H4 (cell line): Measurements from ENCODE around the gene MRNIP. TPM values are rescaled to one million over a fixed set of nuclear protein-coding genes. Genes with fewer than 3 reads are reported as not detected.
"Not testable (repeated sequence)": the region's sequence is repeated elsewhere in the genome, so short reads cannot be mapped to it uniquely, and the experiment has no call there.

Experiments used
- DNase-seq: peaks from one replicate; pipeline ENCODE4 v3.0.0-alpha.2; 2015; ENCODE audit warnings: low spot score
- total RNA-seq: library from RNA; depleted of rRNA; stranded (reverse); fragments of >200 nt; shearing (Covaris generic); gene quantifications from 2 replicates; pipeline ENCODE4 v1.2.3, GENCODE V29; 2014

MRNIP gene
- total RNA-seq, 1 experiment from 2014 or later = 3.8 TPM

GRCh38 chr5:179871533-179871932, 12.9 kb upstream of the MRNIP start:
- DNase-seq = not testable (repeated sequence)

- DNase-seq = no peak
Observed at GRCh38 chr5:179870952-179871351, 12.3 kb upstream of the MRNIP start.

- no peak for DNase-seq
Observed at GRCh38 chr5:179870403-179870903, 11.8 kb upstream of the MRNIP start.

DNA sequence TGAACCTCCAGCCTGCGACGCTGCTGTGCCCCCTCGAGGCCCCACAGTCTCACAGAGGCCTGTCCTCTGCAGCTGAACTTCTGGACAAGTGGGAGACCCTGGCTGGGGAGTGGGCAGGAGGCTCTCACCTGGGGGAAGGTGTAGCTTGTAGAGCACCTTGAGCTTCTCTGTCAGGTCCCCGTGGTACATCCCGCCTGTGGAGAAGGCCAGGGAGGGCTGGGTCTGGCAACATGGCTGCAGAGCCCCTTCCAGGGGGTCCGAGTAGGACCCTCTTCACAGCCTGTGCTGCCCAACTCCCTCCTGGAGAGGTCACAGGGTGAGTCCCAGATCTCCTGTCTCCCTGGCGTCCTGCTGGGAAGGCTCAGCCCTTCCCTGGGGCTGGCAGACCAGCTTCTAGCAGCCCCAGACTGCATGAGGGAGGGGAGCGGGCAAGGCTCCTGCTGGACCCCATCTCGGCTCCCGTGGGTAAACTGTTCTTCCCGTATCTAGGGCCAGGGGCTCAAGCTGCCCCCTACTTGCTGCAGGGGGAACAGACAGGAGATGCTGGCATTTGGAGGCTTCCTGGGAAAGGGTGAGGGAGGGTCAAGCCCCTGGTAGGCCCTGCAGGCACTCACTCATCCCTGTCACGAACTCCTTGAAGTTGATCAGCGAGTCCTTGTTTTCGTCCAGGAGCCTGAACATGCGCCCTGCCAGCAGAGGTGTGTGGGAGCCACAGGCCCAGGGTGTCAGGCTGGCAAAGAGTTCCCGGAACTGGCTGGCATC, 11.2 kb upstream of the MRNIP start:
- DNase-seq = no peak

- DNase-seq = no peak
Observed at GRCh38 chr5:179869101-179869500, 10.5 kb upstream of the MRNIP start.

DNA sequence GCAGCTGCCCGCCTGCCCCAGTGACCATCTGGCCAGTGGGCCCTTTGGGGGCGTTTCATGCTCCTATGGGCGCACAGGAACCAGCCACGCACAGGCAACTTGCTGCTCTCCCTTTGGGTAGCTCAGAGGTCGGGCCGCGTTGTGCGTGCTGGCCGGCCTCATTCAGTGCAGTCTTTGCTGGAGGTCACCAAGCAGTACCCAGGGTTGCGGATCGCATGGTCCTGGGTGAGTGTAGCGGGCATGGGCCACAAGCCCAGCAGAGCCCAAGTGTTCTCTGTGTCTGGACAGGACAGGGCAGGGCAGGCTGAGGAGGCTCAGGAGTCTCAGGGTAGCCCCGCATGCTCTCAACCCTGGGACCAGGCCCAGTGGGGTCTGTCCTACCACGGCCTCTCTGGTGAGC, 9.9 kb upstream of the MRNIP start:
- DNase-seq = no peak

DNA sequence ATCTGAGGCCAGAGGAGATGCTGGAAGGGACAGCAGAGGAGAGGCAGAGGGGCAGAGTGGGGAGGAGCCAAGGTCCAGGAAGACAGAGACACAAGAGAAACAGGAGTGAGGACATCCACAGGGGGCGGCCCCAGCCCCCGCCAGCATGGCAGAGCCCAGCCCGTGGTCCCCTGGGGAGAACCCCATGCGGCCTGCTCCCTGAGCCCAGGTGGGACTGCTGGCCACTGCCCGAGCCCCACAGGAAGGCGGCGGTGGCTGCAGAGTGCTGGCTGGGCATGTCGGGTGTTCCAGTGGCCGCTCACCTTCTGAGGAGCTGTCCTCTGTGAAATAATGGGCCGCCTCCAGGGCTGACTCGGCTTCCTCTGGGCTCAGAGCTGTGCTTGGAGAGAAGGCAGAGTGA, 8.9 kb upstream of the MRNIP start:
- DNase-seq = no peak

- DNase-seq = no peak
Observed at GRCh38 chr5:179867079-179867465, 8.5 kb upstream of the MRNIP start.

GRCh38 chr5:179866241-179867078, 7.8 kb upstream of the MRNIP start:
- DNase-seq = no peak

DNA sequence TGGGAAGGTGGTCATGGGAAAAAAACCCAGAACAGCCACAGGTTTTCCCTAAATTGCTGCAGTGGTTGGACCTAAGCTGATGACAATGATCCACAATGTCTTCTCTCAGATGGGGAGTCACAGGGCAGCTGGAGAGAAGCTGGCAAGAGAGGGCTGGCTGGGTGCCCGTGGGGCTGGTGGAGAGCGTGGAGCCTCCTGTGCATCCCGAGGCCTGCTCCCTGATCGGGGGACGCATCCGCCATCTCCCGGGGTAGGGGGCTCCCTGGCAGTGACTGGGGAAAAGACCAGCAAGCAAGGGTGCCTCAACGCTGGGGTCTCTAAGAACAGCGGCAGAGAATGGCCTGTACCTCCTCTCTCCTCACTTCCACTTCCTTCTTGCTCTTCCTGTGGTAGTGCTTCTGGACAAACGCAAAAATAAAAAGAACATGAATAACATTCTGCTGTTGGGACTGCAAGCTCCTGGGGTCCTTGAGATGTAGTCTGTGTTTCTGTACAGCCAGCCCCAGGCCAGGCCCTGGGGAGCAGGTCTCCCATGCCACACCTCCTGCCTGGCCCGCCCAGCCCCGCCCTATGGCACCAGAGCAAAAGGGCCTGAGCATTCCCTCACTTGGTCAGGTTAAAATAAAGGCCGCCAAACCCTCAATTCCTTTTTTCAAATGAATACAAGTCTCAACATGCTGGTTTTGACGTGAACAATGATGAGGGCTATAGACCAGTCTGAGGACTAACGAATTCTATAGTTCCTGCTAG, 7.0 kb upstream of the MRNIP start:
- no peak for DNase-seq

GRCh38 chr5:179864686-179865085, 6.1 kb upstream of the MRNIP start:
- no peak for DNase-seq

DNA sequence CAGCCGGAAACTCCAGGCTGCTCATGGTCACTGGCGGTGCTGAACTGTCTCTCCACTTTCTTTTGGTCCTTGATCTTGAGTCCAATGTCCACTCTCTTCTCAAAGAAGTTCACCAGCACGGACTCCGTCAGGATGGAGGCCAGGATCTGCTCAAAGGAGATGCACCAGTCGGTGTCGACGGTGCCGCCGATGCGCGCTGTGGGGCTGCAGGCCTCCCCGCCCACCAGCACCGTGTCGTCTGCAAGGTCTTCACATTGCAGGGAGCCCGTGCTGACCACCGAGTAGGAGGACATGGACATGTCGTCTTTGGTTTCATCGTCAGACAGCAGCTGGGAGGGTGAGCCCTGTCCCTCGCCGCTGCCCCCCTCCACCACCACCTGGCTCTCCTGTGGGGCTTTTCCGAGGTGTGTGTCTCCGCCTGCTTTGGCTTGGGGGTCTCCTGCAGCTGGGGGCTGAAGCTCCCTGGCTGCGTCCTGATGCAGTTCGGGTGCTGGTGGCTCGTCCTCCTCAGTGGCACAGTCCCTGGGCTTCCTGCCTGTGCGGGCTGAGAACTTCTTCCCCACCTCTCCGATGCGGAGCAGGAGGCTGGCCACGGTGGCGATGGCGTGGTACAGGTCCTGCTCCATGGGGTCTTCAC, 5.0 kb upstream of the MRNIP start:
- no peak for DNase-seq

DNA sequence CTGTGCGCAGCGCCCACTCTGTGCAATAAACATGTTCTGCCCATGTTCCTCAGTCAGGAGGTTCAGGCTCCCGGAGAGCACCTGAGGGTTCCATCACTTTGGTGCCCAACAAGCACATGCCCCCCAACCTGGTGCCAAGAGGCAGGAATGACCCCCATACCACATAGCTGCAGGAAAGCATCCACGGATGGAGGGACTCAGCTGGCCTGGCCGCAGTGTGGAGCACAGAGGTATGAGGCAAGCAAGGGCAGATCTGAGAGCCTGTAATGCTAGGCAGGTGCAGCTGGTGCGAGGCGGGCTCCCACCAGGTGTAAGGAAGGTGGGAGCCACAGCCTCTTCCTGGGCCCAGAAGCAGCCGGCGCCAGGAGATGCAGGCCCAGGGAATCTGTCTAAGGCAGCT, 4.3 kb upstream of the MRNIP start:
- DNase-seq = no peak

DNA sequence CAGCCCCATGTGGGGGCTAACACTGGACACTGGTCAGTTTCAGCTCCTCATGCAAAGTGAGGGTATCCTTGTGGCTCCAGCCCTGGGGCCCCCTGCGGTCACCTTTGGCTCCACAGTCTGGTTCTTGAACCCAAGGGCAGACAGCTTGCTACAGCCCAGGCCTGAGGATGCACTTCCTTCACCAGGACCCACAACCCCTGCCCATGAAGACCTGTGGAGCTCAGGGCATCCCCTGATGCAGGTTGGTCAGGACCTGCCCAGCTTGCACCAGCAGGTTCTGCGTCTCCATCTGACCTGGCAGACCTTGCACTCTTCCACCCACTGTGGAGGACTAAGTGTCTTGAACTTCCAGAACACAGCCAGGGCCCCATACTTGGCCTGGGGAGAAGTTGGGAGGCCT, 3.7 kb upstream of the MRNIP start:
- DNase-seq = no peak

GRCh38 chr5:179860301-179860700, 1.7 kb upstream of the MRNIP start:
- no peak for DNase-seq

DNA sequence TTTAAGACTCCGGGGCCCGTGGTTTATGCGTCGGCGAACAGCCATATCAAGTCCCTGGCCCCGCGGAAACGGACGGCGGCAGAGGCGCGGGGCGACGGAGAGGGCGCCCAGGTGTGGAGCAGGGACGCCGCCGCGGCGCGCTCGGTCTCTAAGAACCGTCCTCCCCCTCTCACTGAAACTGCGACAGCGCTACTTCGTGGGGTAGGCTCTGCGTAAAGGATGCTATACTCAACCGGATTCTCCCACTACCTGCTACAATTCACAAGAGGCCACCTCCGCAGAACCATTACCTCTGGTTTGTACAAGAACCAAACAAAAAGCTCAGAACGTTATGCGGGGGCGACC, 404 bp downstream of the MRNIP start:
- DNase-seq = no peak

DNA sequence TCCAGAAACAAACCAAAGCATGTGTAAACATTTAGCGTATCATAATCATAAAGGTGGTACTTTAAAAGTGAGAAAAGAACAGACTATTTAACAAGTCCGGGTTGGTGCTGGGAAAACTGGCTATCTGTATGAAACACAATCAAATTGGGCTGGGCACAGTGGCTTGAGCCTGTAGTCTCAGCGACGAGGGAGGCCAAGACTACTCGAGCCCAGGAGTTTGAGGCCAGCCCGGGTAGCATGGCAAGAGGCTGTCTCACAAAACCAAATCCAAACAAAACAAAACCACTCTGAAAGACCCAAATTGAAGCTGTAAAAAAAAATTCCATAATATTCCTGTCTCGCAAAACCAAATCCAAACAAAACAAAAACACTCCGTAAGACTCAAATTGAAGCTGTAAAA, 4.3 kb downstream of the MRNIP start:
- DNase-seq = no peak

GRCh38 chr5:179852993-179853547, 5.5 kb downstream of the MRNIP start:
- DNase-seq = no peak

- DNase-seq = no peak
Observed at GRCh38 chr5:179841621-179842020, 17.0 kb downstream of the MRNIP start.

GRCh38 chr5:179840766-179841165, 17.9 kb downstream of the MRNIP start:
- no peak for DNase-seq

DNA sequence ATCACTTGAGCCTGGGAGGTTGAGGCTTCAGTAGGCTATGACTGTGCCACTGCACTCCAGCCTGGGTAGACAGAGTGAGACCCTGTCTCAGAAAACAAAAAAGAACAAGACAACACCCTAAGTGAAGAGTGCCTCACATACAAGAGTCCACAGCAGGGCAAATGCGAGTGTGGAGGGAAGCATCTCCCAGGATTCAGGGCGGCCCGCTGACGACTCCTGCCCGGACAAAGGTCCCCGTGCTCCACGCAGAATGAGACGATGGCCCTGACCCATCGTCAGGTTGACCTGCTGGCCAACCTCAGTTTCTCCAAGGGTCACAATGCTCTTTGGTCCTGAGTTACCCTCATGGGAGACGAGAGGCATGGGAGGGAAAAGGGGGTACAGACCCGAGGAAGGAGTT, 18.3 kb downstream of the MRNIP start:
- no peak for DNase-seq
